ENCODE measurements around the gene APMAP.

Gene APMAP

DNA sequence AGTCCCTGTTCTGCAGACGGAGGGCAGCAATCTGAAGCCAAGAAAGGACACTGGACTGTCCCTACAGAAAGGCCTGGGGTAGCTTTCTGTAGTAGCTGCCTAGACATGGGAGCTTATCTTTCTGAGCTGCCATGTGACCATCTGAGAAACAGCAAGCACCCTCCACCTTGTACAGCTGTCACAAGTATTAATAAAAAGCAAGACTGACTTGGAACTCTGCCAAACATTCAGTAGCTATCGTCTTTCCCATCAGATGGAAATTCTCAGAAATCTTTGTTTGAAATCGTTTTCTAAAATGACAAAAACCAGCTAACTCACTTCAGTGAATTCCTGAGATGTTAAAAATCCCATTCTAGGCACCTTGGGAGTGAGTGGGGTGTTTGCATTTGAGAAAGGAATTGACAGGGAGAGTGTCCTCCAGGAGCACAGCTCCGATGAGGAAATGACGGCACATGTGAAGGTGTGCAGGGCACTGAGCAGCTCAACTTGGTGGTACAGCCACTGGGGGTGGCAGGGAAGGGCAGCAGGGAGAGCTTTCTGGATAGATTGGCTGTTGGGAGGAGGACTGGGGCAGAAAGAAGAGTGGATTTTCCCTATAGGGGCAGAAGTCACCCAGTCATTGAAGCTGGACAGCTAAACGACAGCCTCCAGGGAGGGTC, 40.8 kb upstream of the APMAP start:
- no peak for DNase-seq (ENCODE audit: extremely low read depth, insufficient read length)
- Histone ChIP-seq H3K27me3 (replicated peaks; ENCODE audit: control insufficient read depth, insufficient read depth, low read length) (no peaks in the 10 kb centered on the region), H3K4me3 (replicated peaks; ENCODE audit: low read depth, low read length) (no peak overlapping the region), H3K36me3 (ENCODE audit: control insufficient read depth, insufficient read depth, low read length) (peaks cover 4% of the 10 kb centered on the region; the same call in 1 of the 2 replicates)
- TF ChIP-seq, protein P1, sequence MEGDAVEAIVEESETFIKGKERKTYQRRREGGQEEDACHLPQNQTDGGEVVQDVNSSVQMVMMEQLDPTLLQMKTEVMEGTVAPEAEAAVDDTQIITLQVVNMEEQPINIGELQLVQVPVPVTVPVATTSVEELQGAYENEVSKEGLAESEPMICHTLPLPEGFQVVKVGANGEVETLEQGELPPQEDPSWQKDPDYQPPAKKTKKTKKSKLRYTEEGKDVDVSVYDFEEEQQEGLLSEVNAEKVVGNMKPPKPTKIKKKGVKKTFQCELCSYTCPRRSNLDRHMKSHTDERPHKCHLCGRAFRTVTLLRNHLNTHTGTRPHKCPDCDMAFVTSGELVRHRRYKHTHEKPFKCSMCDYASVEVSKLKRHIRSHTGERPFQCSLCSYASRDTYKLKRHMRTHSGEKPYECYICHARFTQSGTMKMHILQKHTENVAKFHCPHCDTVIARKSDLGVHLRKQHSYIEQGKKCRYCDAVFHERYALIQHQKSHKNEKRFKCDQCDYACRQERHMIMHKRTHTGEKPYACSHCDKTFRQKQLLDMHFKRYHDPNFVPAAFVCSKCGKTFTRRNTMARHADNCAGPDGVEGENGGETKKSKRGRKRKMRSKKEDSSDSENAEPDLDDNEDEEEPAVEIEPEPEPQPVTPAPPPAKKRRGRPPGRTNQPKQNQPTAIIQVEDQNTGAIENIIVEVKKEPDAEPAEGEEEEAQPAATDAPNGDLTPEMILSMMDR (IDR thresholded peaks at IDR 0.05; ENCODE audit: insufficient read depth, low read length, poor library complexity, severe bottlenecking) = no peak

DNA sequence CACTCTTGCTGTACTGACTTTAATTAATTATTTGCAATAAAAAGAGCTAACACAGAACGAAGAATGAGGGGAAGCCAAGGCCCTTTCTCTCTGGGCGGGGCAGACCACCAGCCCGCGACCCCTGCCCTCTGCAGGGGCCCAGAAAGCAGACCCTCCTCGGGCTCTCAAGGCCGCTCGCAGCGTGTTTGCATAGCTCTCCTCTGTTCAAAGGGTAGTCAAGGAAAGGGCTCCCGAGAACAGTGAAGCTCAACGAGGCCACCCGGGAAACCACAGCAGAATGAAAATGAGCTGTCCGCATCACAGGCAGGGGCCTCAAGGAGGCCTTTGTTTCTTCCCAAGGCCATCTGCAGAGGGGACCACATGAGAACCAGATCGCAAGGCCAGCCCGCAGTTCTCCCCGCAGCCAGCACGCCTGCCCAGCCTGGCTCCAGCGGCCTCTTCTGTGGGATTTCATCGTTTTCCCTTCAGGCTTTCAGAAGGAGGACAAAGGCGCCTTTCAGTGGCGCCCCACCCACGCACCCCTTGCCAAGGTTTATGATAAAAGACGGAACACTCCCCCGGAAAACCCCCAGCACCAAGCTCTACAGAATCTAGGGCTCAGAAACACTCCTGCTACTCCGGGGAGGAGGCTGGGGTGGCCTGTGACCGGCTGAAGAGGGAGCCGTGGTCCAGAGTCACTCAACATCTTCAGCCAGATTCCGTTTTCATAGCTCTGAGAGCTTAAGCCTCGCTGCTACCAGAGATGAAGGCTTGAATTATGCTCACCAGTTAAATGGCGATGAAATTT, 40.1 kb upstream of the APMAP start:
- TF ChIP-seq, protein P1 (IDR thresholded peaks at IDR 0.05; ENCODE audit: insufficient read depth, low read length, poor library complexity, severe bottlenecking) = no peak
- no peak overlapping the region for H3K4me3 ChIP-seq (replicated peaks; ENCODE audit: low read depth, low read length)
- no peak for DNase-seq (ENCODE audit: extremely low read depth, insufficient read length)

DNA sequence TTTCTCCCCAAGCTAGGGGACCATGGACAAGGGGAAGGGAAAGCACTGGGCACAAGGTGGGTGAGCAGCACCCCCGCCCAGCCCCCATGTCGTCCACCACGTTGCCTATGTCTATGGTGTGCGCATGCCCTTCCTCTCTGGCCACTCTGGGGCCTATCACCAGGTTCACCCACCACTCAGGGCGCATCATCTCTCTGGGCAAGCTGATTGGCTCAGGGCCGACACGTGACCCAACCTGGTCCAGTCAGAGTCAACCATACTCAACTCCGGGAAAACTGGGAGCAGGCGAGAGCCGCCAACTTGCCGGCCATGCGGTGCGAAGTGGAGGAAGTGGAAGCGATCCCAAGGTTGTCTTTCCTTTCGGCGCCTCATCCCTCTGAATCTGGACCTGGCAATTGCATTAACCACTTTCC, 39.5 kb upstream of the APMAP start:
- no peaks in the 10 kb centered on the region for H3K27me3 ChIP-seq (replicated peaks; ENCODE audit: control insufficient read depth, insufficient read depth, low read length)
- no peak overlapping the region for H3K4me3 ChIP-seq (replicated peaks; ENCODE audit: low read depth, low read length)
- TF ChIP-seq, protein P1 (IDR thresholded peaks at IDR 0.05; ENCODE audit: insufficient read depth, low read length, poor library complexity, severe bottlenecking) = no peak
- peaks cover 4% of the 10 kb centered on the region; the same call in 1 of the 2 replicates for H3K36me3 ChIP-seq (ENCODE audit: control insufficient read depth, insufficient read depth, low read length)
- DNase-seq (ENCODE audit: extremely low read depth, insufficient read length) = no peak

More for the DNA sequence above, 40.1 kb upstream of the APMAP start:
- peaks cover 4% of the 10 kb centered on the region; the same call in 1 of the 2 replicates for H3K36me3 ChIP-seq (ENCODE audit: control insufficient read depth, insufficient read depth, low read length)
- H3K27me3 ChIP-seq (replicated peaks; ENCODE audit: control insufficient read depth, insufficient read depth, low read length) = no peaks in the 10 kb centered on the region

DNA sequence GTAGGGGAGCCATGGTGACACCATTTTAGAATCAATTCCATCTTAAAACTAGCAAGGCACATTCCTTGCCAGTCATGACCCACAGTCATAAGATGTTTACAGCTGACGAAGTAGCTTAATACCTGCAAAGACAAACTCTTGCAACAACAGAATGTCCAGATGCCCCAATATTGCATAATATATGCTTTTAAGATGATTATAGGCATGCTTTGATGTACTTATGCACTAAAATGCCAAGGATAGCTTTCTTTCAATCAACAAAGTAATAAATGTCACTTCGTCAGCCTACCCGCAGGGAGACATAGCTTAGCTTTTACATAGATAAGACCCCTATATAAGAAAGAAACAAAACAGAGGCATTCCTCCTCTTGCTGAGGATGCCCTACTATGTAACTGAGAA, 38.7 kb upstream of the APMAP start:
- Histone ChIP-seq H3K27me3 (replicated peaks; ENCODE audit: control insufficient read depth, insufficient read depth, low read length) (no peaks in the 10 kb centered on the region), H3K36me3 (ENCODE audit: control insufficient read depth, insufficient read depth, low read length) (peaks cover 4% of the 10 kb centered on the region; the same call in 1 of the 2 replicates), H3K4me3 (replicated peaks; ENCODE audit: low read depth, low read length) (no peak overlapping the region)
- no peak for DNase-seq (ENCODE audit: extremely low read depth, insufficient read length)
- TF ChIP-seq, protein P1 (IDR thresholded peaks at IDR 0.05; ENCODE audit: insufficient read depth, low read length, poor library complexity, severe bottlenecking) = no peak

DNA sequence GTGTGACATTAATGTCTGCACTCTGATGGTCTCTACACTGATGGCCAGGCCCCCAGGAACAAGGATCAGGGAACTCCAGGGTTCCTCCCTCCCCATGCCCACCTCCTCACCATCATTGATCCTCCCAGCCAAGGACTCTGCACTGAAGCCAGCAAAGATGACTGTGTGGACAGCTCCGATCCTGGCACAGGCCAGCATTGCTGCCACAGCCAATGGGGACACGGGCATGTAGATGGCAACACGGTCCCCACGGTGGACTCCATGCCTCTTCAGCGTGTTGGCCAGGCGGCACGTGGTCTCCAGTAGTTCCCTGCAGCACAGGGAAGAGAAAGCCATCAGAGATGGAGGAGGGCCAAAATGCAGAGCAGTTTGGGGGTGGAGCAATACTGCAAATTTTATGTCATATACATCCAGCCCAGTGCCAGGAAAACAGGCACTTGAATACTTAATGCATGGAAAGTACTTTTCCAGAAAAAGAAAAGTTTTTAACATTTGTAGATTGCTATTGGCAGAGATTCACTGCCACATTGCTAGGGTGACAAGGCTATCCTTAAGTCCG, 38.2 kb upstream of the APMAP start:
- no peak overlapping the region for H3K4me3 ChIP-seq (replicated peaks; ENCODE audit: low read depth, low read length)
- TF ChIP-seq, protein P1 (IDR thresholded peaks at IDR 0.05; ENCODE audit: insufficient read depth, low read length, poor library complexity, severe bottlenecking) = no peak
- peaks cover 5% of the 10 kb centered on the region; the same call in 1 of the 2 replicates for H3K36me3 ChIP-seq (ENCODE audit: control insufficient read depth, insufficient read depth, low read length)
- no peaks in the 10 kb centered on the region for H3K27me3 ChIP-seq (replicated peaks; ENCODE audit: control insufficient read depth, insufficient read depth, low read length)
- DNase-seq (ENCODE audit: extremely low read depth, insufficient read length) = no peak
